Mammary epithelial cell (primary cell): ENCODE results near the gene CLCN2.
"Not testable (repeated sequence)": the region's sequence is repeated elsewhere in the genome, so short reads cannot be mapped to it uniquely, and the experiment has no call there.

ENCODE experiments used
- CTCF ChIP-seq, 2 donors: IDR thresholded peaks in 1 of 2; conservative IDR thresholded peaks in 1 of 2; 2 replicates each; pipeline ENCODE4 v1.5.1; 2011 to 2012; ENCODE audit warnings: inconsistent platforms in 2 of 2, low read length in 2 of 2, mild to moderate bottlenecking in 2 of 2, control low read depth in 1 of 2, low read depth in 1 of 2; ENCODE audit not compliant: insufficient read depth in 1 of 2; ENCODE audit errors: extremely low read depth in 1 of 2
- EZH2 ChIP-seq: IDR thresholded peaks from 2 replicates; pipeline ENCODE4 v1.6.1; 2012; ENCODE audit warnings: low read length, inconsistent platforms, borderline replicate concordance

GRCh38 chr3:184339451-184340135, 21.8 kb downstream of the CLCN2 start:
- not testable (repeated sequence) for TF ChIP-seq CTCF (conservative IDR thresholded peaks at IDR 0.05 in 1 of 2, IDR thresholded peaks at IDR 0.05 in 1 of 2; ENCODE audit: extremely low read depth in 1 of 2, insufficient read depth in 1 of 2, low read depth in 1 of 2, low read length in 2 of 2); EZH2
